Stimulated activated CD4-positive, alpha-beta T cell treated with anti-CD3 and anti-CD28 coated beads, Interleukin-12 subunit alpha, Interleukin-12 subunit beta, amount 100 ng/mL, for 48 hours (primary cell): Measurements from ENCODE around the gene HABP2.

Source experiments
- DNase-seq, 3 donors: peaks; one replicate each; pipeline ENCODE4 v3.0.0-alpha.2; 2020; ENCODE audit warnings: low read depth in 2 of 3, low spot score in 1 of 3

The HABP2 gene

GRCh38 chr10:113552701-113553100, at the start of gene HABP2:
HABP2 (plus strand) TSS chr10:113553053; CDS start chr10:113553122, 69 bp downstream.
- no peak for DNase-seq

DNA sequence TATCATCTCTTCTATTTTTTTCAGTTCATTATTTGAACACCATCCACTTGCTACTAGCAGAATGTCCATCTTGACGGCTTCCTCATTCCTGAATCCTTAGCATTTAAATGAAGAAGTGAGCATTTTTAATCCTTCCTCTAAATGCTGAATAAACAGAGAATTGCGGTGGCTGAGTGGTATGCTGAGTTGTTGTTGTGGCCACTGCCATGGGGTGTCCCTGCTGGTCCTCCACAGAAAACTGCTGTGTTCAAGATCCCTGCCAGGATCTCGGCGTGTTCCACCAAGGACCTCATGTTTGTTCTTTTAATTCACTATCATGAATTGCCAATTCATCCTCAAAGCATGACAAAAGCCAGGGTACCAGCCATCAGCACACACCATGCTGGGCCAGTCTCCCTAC, 48.9 kb upstream of the HABP2 start:
- no peak for DNase-seq

- no peak for DNase-seq
Measured at GRCh38 chr10:113504423-113504822, 48.4 kb upstream of the HABP2 start.

GRCh38 chr10:113506476-113506875, 46.4 kb upstream of the HABP2 start:
- DNase-seq, result no peak

DNA sequence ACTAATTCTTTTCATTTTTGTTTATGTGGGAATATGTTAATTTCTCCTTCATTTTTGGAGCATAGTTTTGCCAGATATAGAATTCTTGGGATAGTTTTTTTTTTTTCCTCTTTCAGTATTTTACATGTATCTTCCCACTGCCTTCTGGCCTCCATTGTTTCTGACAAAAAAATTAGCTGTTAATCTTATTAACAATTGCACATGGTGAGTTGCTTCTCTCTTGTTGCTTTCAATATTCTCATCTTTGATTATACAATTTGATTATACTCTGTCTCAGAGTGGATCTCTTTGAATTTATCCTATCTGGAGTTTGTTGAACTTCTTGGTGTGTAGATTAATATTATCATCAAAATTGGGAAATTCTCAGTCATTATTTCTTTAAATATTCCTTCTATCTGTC, 41.4 kb upstream of the HABP2 start:
- DNase-seq, result no peak

GRCh38 chr10:113515161-113515560, 37.7 kb upstream of the HABP2 start:
- no peak for DNase-seq

DNA sequence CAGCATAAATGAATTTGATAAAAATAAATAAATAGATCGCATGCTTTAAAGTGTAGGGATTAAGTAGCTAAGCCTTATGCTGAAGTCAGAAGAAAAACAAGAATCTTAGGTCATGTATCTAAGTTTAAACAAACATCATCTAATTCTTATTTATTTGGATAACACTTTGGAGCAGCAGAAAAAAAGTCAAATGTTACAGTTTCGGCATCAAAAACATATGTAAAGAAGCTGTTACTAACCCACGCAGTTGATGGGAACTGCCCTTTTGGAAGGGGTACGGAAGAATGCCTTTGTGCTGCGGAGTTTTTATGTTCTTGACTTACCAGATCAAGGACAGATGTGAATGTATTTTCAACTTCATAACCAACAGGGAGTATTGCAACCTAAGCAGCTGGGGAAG, 37.3 kb upstream of the HABP2 start:
- DNase-seq, result no peak

DNA sequence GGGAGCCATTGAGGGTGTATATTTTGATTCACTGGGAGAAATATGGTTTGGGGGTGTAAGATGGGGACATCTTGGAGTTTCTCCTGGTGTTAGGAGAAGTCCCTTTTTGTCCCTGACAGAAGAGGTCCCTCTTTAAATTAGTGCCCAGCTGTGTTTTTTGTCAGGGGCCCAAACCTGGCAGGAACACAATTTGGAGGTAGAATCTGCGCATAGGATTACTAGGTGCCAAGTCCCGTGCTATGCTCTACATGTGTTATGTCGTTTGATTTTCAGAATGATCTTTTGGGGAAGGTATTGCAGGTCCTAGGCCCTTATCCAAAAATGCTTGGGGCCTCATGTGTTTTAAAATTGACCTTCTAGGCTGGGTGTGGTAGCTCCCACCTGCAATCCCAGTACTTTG, 36.8 kb upstream of the HABP2 start:
- DNase-seq, result no peak

GRCh38 chr10:113517165-113517900, 35.5 kb upstream of the HABP2 start:
- DNase-seq, result no peak

GRCh38 chr10:113517901-113518260, 35.0 kb upstream of the HABP2 start:
- no peak for DNase-seq

- no peak for DNase-seq
Measured at GRCh38 chr10:113518415-113518814, 34.4 kb upstream of the HABP2 start.

GRCh38 chr10:113518816-113519591, 33.8 kb upstream of the HABP2 start:
- DNase-seq, result no peak

- DNase-seq, result no peak
Measured at GRCh38 chr10:113519681-113520115, 33.2 kb upstream of the HABP2 start.

DNA sequence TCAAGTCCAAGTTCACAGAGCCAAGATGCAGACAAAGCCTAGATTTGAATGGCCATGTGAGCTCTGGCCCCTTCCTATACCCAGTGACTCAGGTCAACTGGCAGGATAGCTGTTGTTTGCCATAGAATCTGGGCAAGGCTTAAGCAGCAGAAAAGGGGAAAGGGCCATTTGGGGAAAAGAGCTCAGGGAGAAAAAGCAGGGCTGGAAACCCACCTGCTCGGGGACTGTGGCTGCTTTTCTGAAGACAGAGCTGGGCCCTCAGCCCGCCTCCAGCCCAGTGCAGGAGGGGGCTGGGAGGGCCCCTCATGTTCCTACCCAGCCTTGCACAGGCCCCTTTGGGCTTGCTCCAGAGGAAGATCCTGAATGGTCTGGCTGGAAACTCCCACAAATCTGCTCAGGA, 32.6 kb upstream of the HABP2 start:
- no peak for DNase-seq

GRCh38 chr10:113520690-113521474, 32.0 kb upstream of the HABP2 start:
- peak; percentile 17 to 32 (median 17) for DNase-seq

DNA sequence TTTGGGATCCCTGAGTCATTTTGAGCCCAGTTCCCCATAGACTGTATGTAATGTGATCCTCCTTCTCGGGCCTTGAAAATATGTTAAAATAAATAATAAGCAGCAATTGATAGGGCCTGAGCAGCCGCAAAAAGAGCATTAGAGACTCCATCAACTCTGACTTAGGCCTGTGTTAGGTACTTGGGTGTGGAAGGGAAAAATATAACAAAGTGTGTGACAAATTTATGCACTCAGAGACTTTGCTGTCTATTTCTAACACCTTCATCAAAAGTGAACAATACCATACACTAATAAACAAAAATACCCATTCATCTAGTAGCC, 31.4 kb upstream of the HABP2 start:
- DNase-seq, result no peak

DNA sequence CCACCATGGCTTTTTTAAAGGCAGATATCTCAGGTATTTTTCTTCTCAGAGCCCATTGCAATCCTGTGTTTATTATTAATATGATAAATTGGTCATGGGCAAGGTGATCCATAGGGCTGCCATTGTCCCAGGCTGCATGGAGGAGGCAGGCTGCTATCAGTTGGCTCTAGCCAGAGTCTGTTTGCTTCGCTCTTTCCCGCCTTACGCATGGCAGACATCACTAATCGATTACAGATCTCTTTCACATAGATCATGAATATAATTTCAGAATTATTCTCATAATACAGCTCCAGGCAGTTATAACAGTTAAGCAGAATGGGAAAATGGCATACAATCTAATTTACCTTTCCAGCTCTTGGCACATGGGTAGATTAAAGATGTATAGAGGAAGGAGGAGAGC, 30.4 kb upstream of the HABP2 start:
- DNase-seq, result no peak

- no peak for DNase-seq
Measured at GRCh38 chr10:113523071-113523470, 29.8 kb upstream of the HABP2 start.

- DNase-seq, result no peak
Measured at GRCh38 chr10:113523628-113524027, 29.2 kb upstream of the HABP2 start.

DNA sequence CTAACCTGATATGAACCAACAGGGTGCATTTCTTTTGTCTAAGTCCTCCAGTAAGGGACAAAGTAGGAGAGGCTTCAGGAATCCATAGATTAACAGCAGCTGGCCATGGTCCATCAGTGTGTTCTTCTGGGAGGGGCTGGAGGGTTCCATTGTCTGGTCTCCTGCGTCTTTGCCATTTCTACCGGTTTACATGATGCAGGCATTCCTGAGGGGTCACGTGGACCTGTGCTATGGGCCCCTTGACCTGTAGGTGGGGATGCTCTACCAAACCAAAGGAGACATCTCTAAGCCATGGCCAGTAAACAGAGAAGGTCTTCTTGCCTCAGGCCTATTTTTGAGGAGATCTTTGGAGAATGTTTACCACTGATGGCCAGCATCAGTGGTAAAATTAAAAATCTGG, 28.7 kb upstream of the HABP2 start:
- no peak for DNase-seq

DNA sequence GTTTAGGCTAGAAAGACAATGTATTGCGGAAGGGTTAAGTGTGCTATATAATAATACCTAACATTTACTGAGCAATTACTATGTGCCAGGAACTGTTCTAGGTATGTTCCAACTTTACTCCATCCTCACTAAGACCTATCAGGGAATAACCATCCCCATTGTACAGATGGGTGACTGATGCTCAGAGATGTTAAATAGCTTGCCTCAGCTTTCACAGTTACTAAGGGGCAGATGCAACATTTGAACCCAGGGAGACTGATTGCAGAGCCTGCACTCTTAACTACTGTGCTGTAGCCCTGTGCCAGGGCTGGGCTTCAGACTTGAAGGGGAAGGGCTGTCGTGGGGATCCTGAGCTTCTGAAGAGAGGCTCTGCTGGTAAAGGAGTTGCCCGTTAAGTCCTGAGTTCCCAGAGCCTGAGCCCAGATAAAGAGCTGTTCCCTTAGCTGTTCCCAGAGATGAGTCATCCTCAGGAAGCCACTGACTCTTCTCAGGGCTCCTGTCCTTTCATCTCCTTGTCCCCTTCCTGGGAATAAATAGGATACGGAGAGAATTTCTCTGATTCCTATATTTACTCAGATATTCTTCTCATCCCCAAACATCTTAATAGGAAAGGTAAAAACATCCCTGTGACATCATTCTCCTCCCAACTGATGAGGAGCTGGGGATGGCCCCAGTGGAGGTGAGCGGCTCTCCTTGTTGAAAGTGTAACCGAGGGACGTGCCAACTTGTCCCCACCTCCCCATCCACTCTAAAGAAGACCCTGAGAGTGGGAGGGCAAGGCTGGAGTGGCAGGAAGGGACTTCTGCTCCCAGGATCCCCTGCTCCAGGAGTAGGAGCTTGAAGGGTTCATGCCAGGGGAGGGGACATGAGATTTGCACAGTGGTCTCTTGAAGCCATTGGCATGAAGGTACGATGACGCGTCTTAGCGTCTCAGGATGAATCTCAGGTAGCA, 28.0 kb upstream of the HABP2 start:
- no peak for DNase-seq
